Stimulated activated CD4-positive, alpha-beta T cell treated with anti-CD3 and anti-CD28 coated beads, Interleukin-2, amount 100 ng/mL, for 48 hours (primary cell): ENCODE data around the gene FXYD6.
"Not testable (repeated sequence)": the region's sequence is repeated elsewhere in the genome, so short reads cannot be mapped to it uniquely, and the experiment has no call there.

Experiments used
- DNase-seq, 2 donors: peaks; one replicate each; pipeline ENCODE4 v3.0.0-alpha.2; 2020

The FXYD6 gene

GRCh38 chr11:117868815-117869561 lies 7.5 kb downstream of the FXYD6 start:
- no peak for DNase-seq

GRCh38 chr11:117868088-117868487 lies 8.4 kb downstream of the FXYD6 start:
- no peak for DNase-seq

- DNase-seq, result no peak
Observed at GRCh38 chr11:117866526-117866925, 9.9 kb downstream of the FXYD6 start.

DNA sequence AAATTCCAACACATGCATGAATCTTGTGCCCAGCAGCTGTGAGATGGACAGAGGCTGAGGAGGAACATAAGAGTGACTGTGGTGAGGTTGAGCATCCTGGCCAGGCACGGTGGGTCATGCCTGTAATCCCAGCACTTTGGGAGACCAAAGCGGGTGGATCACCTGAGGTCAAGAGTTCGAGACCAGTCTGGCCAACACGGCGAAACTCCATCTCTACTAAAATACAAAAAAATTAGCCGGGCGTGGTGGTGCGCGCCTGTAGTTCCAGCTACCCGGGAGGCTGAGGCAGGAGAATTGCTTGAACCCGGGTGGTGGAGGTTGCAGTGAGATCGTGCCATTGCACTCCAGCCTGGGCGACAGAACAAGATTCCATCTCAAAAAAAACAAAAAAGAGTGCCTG lies 10.9 kb downstream of the FXYD6 start:
- DNase-seq, result not testable (repeated sequence)

GRCh38 chr11:117863383-117863782 lies 13.1 kb downstream of the FXYD6 start:
- DNase-seq, result no peak

DNA sequence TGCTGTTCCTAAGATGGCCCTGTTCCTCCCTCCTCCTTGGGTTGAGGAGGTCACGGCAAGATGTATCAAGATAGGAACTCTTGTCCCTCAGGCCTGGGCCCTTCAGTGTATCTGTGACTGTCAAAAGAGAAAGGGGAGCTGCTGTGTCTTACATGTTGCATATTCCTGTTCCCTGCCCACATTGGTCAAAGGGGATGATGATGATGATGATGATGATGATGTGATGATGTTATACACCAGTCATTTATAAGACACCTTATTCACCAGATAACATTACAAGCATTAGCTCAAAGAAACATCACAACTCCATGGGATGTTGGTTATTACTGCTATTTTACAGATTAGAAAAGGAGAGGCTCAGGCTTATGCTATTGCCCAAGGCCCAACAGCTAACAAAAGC lies 13.7 kb downstream of the FXYD6 start:
- no peak for DNase-seq

- no peak for DNase-seq
Observed at GRCh38 chr11:117862019-117862725, 14.3 kb downstream of the FXYD6 start.

DNA sequence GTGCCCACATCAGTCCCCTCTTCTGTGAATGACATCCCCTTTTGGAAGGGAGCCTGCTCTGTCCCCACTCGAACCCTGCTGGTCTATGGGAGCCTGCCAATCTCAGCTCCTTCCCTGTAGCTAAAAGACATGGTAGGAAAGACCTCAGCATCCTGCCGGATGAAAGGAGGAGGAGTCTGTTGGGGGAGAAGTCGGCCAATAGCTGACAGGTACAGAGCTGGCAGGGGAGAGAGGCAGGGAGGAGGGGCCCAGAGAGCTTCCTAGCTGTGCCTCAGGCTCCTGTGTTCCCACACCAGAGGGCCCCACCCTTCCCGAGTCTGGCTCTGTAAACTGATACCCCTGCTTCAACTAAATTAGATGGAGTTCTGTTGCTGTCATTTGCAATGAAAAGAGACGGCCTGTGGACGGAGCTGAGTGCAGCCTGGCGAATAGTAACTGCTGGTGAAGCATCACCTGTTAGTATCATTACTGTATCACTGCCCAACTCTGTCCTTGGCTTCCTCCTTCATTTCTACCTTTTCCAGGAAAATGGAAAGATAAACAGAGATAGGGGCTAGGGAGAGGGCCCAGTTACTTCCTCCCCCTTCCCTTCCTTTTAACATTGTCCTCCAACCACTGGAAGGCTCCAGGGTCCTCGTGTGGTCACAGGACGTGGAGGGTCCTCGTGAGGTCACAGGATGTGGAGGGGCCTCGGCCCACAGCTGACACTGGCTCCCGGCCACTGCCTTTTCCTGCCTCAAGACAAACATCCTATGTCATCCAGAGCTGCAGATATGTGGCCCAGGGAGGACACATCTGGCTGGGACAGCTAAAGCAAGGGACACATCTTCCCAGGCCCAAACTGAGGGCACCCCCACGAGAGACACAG lies 15.1 kb downstream of the FXYD6 start:
- DNase-seq, result no peak

DNA sequence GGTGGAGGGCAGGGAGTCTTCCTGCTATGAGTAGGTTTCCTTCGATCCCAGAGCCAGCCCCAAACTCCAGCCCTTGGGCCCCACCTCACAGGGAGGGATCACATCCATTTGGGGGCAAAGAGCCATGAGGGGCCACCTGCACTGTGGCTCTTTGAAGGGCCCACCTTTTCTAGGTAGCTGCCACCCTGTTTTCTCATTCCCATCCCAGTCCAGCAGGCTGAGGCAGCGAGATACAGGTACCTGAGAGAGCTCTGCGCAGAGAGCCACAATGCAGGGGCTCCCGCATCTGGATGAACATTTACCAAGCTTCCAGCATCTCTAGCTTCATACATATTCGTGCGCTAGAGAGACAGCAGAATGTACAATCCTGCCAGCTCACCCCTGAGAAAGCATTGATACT lies 16.3 kb downstream of the FXYD6 start:
- DNase-seq, result no peak

DNA sequence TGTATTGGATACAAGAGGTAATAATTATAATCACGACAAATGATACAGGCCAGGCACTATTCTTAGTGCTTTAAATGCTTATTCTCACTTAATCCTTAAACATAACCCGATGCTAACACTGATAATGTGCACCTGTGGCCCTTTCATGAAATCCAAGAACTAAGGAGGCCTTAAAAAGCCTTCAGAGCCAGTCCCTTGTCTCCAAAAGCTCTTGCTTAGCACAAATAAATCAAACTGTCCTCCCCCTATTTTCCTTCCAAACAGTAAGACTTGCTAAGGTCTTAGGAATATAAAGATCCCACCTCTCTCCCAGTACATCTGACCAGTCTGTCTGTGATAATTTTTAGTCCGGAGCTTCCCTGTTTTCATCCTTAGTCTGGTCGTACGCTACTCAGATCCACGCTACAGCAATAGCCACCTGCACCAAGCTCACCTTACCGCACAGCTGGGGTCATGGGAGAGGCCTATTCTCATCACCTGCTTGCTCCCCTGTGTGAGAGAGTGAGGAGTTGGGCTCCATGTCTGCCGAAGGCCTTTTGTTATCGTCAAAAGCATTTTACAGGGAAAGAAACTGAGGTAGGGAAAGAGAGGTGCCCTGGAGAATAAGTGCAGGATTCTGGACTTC lies 16.9 kb downstream of the FXYD6 start:
- no peak for DNase-seq

- no peak for DNase-seq
Observed at GRCh38 chr11:117859061-117859460, 17.4 kb downstream of the FXYD6 start.

- no peak for DNase-seq
Observed at GRCh38 chr11:117857734-117858414, 18.6 kb downstream of the FXYD6 start.

DNA sequence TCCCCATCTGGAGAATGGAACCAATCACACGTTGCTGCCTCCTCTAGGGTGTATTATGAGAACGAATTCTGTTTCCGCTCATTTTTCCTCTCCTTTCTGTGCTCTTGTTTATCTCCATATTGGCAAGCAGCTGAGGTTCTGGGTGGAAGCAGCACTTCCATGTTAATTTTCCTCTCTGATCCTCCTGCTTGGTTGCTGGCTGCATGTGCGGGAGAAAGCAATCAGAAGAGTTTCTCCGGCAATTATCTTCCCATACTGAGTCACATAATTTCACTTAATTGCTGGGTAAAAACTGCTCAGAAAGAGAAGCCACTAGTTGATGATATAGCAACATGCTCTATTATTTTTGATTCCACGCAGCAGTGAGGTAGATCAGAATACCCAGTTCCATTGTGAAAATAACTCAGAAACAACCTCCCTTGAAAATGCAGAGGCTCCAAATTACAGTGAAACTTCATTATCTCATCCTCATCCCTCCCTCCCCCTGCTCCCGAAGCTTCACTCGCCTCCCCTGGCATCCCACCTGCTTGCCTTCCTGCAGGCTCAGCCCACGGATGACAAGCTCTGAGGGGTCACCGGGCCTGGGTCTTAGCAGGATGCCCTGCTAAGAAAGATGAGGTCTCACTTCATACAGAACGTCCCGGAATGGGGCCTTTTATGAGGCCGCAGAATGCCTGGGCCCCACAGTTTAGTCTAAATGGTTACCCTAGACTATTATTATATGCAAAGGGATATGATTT lies 20.4 kb downstream of the FXYD6 start:
- DNase-seq, result no peak

GRCh38 chr11:117855186-117855845 lies 21.1 kb downstream of the FXYD6 start:
- DNase-seq, result no peak

- DNase-seq, result no peak
Observed at GRCh38 chr11:117852309-117852708, 24.1 kb downstream of the FXYD6 start.

DNA sequence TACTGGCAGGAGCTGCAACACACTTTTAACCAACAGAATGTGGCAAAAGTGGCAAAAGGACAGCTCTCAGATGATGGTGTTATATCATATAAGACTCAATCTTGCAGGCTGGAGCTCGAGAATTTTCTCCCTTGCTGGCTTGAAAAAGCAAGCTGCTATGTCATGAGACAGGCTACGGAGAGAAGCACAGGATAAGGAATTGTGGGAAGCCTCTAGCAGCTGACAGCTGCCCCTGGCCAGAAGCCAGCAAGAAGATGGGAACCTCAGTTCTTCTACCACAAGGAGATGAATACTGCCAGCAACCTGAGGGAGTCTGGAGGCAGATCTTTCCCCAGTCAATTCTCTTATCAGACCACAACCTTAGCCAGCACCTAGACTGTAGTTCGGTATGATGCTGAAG lies 24.6 kb downstream of the FXYD6 start:
- DNase-seq, result no peak

DNA sequence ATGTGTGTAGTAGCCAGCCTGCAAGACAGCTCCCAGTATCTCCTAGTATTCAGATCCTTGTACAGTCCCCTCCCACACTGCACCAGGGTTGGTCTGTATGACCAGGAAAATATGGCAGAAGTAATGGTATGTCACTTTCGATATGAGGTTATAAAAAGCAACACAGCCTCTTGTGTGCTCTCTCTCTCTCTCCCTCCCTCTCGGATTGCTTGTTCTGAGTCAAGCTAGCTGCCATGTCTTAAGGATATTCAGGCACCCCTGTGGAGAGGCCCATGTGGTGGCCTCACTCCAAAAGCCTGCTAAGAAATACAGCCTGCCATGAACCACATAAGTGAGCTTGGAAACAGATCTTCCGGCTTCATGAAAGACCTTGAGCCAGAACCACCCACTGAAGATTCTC lies 25.4 kb downstream of the FXYD6 start:
- DNase-seq, result no peak

- DNase-seq, result no peak
Observed at GRCh38 chr11:117849781-117850414, 26.6 kb downstream of the FXYD6 start.

GRCh38 chr11:117843666-117844484 lies 32.6 kb downstream of the FXYD6 start:
- peak; percentile 88 to 90 for DNase-seq
